H9 (cell line): ENCODE data around the gene RFT1. TPM values are rescaled to one million over a fixed set of nuclear protein-coding genes. Genes with fewer than 3 reads are reported as not detected.

Experiments used
- DNase-seq: peaks from one replicate; pipeline ENCODE4 v3.0.0-alpha.2; 2017
- H2AFZ ChIP-seq: one replicate; pipeline ENCODE4 v1.6.1; 2013; ENCODE audit warnings: mild to moderate bottlenecking, low read length, control low read depth, moderate library complexity
- H2AK5ac ChIP-seq: 2 replicates; pipeline ENCODE4 v1.6.1; 2013; ENCODE audit warnings: low read length, control low read depth, mixed read lengths; ENCODE audit not compliant: insufficient read length
- H2BK120ac ChIP-seq: one replicate; pipeline ENCODE4 v1.6.1; 2013; ENCODE audit warnings: low read depth, mild to moderate bottlenecking, low read length, control low read depth, inconsistent platforms; ENCODE audit not compliant: poor library complexity, severe bottlenecking
- H2BK12ac ChIP-seq: 2 replicates; pipeline ENCODE4 v1.6.1; 2013; ENCODE audit warnings: low read length, control low read depth, mixed read lengths, low read depth; ENCODE audit not compliant: insufficient read length
- H2BK15ac ChIP-seq: 2 replicates; pipeline ENCODE4 v1.6.1; 2013; ENCODE audit warnings: low read depth, low read length, control low read depth
- H2BK20ac ChIP-seq: one replicate; pipeline ENCODE4 v1.6.1; 2013; ENCODE audit warnings: low read depth, mild to moderate bottlenecking, low read length, control low read depth, inconsistent platforms; ENCODE audit not compliant: poor library complexity, severe bottlenecking
- H2BK5ac ChIP-seq: 2 replicates; pipeline ENCODE4 v1.6.1; 2013; ENCODE audit warnings: low read length, control low read depth, mixed read lengths; ENCODE audit not compliant: insufficient read length
- H3K14ac ChIP-seq: 2 replicates; pipeline ENCODE4 v1.6.1; 2013; ENCODE audit warnings: low read length, control low read depth; ENCODE audit not compliant: insufficient read depth
- H3K18ac ChIP-seq: 2 replicates; pipeline ENCODE4 v1.6.1; 2013; ENCODE audit warnings: low read depth, mild to moderate bottlenecking, mixed read lengths, low read length, control low read depth; ENCODE audit not compliant: insufficient read length
- H3K23ac ChIP-seq: 2 replicates; pipeline ENCODE4 v1.6.1; 2013; ENCODE audit warnings: low read length, control low read depth, mixed read lengths, low read depth; ENCODE audit not compliant: insufficient read length
- H3K23me2 ChIP-seq: 2 replicates; pipeline ENCODE4 v1.6.1; 2013; ENCODE audit warnings: low read depth, mild to moderate bottlenecking, mixed read lengths, low read length, control low read depth; ENCODE audit not compliant: insufficient read length, poor library complexity, severe bottlenecking
- H3K27ac ChIP-seq: 2 replicates; pipeline ENCODE4 v1.5.1; 2013; ENCODE audit warnings: low read length, control low read depth, mixed read lengths, low read depth; ENCODE audit not compliant: insufficient read length
- H3K27me3 ChIP-seq: 2 replicates; pipeline ENCODE4 v1.6.1; 2013; ENCODE audit warnings: low read length, control low read depth, inconsistent platforms; ENCODE audit not compliant: insufficient read depth
- H3K4ac ChIP-seq: 2 replicates; pipeline ENCODE4 v1.6.1; 2013; ENCODE audit warnings: low read depth, mild to moderate bottlenecking, control low read depth, inconsistent platforms, low read length, moderate library complexity
- H3K4me1 ChIP-seq: 2 replicates; pipeline ENCODE4 v1.6.1; 2013; ENCODE audit warnings: low read length, control low read depth, inconsistent platforms; ENCODE audit not compliant: insufficient read depth
- H3K4me2 ChIP-seq: 2 replicates; pipeline ENCODE4 v1.6.1; 2013; ENCODE audit warnings: low read length, control low read depth, mixed read lengths; ENCODE audit not compliant: insufficient read length, insufficient read depth
- H3K56ac ChIP-seq: 2 replicates; pipeline ENCODE4 v1.6.1; 2013; ENCODE audit warnings: low read depth, mild to moderate bottlenecking, mixed read lengths, low read length, control low read depth; ENCODE audit not compliant: insufficient read length
- H3K79me1 ChIP-seq: 2 replicates; pipeline ENCODE4 v1.6.1; 2013; ENCODE audit warnings: low read depth, mild to moderate bottlenecking, moderate library complexity, low read length, control low read depth, inconsistent platforms; ENCODE audit not compliant: insufficient read depth, poor library complexity, severe bottlenecking
- H3K79me2 ChIP-seq: 2 replicates; pipeline ENCODE4 v1.6.1; 2013; ENCODE audit warnings: low read length, control low read depth, inconsistent platforms; ENCODE audit not compliant: insufficient read depth
- H3K9ac ChIP-seq: 2 replicates; pipeline ENCODE4 v1.6.1; 2013; ENCODE audit warnings: low read length, control low read depth, mixed read lengths; ENCODE audit not compliant: insufficient read length; ENCODE audit errors: extremely low read depth
- H3K9me3 ChIP-seq: one replicate; pipeline ENCODE4 v1.6.1; 2013; ENCODE audit warnings: low read depth, low read length, inconsistent platforms; ENCODE audit not compliant: control insufficient read depth
- H3T11ph ChIP-seq: one replicate; pipeline ENCODE4 v1.6.1; 2013; ENCODE audit warnings: mild to moderate bottlenecking, low read length, control low read depth, inconsistent platforms
- H4K20me1 ChIP-seq: one replicate; pipeline ENCODE4 v1.6.1; 2013; ENCODE audit not compliant: control insufficient read depth, insufficient read length, insufficient read depth
- H4K5ac ChIP-seq: 2 replicates; pipeline ENCODE4 v1.6.1; 2013; ENCODE audit warnings: low read depth, mild to moderate bottlenecking, mixed read lengths, low read length, control low read depth; ENCODE audit not compliant: insufficient read length
- H4K8ac ChIP-seq: replicated peaks from 2 replicates; pipeline ENCODE4 v1.6.1; 2013; ENCODE audit warnings: low read length, control low read depth, mixed read lengths, low read depth; ENCODE audit not compliant: insufficient read length
- H4K91ac ChIP-seq: 2 replicates; pipeline ENCODE4 v1.6.1; 2013; ENCODE audit warnings: low read depth, mild to moderate bottlenecking, moderate library complexity, mixed read lengths, low read length, control low read depth; ENCODE audit not compliant: insufficient read length
- H3K27ac Mint-ChIP-seq, 3 experiments: 2 replicates in 2 of 3; 3 replicates in 1 of 3; pipeline ENCODE4 v1.8.0; 2020 to 2021; ENCODE audit warnings: mixed read lengths in 3 of 3, mild to moderate bottlenecking in 1 of 3, moderate library complexity in 1 of 3
- H3K27me3 Mint-ChIP-seq: 2 replicates; pipeline ENCODE4 v1.8.0; 2021; ENCODE audit warnings: low read depth, mild to moderate bottlenecking, moderate library complexity, mixed read lengths
- H3K36me3 Mint-ChIP-seq, 3 experiments: 2 replicates in 2 of 3; 3 replicates in 1 of 3; pipeline ENCODE4 v1.8.0; 2020 to 2021; ENCODE audit warnings: low read depth in 3 of 3, mixed read lengths in 3 of 3; ENCODE audit not compliant: insufficient read depth in 1 of 3
- H3K4me1 Mint-ChIP-seq, 2 experiments: 2 replicates each; pipeline ENCODE4 v1.8.0; 2020; ENCODE audit warnings: mixed read lengths in 2 of 2
- H3K4me3 Mint-ChIP-seq, 2 experiments: 2 replicates in 1 of 2; 3 replicates in 1 of 2; pipeline ENCODE4 v1.8.0; 2020 to 2021; ENCODE audit warnings: mild to moderate bottlenecking in 2 of 2, mixed read lengths in 2 of 2, moderate library complexity in 1 of 2
- H3K9me3 Mint-ChIP-seq, 2 experiments: 2 replicates in 1 of 2; 3 replicates in 1 of 2; pipeline ENCODE4 v1.8.0; 2020; ENCODE audit warnings: mild to moderate bottlenecking in 2 of 2, mixed read lengths in 2 of 2, moderate library complexity in 1 of 2
- CTCF ChIP-seq: fragments of 200-600 bp; sonication (generic); conservative IDR thresholded peaks from 3 replicates; pipeline ENCODE4 v1.8.0; 2021; ENCODE audit warnings: antibody characterized with exemption, mild to moderate bottlenecking
- WGBS: extraction: QIAGEN DNeasy Blood & Tissue Kit; methylation state at CpG from one replicate; pipeline ENCODE4 v1.1.7; 2013; ENCODE audit warnings: missing lambda C conversion rate, low lambda C conversion rate, mixed read lengths; ENCODE audit not compliant: insufficient read length; ENCODE audit errors: extremely low coverage; 5-methylcytosine and 5-hydroxymethylcytosine counted together
- total RNA-seq: library from RNA; stranded (reverse); gene quantifications from 2 replicates; pipeline ENCODE4 v1.2.1, GENCODE V29; 2021

The RFT1 gene
- total RNA-seq, 1 experiment from 2014 or later = 24.1 TPM

GRCh38 chr3:53168175-53168923, 38.1 kb upstream of the RFT1 start:
- H3K23me2 ChIP-seq = no peaks in the 10 kb centered on the region
- no peak overlapping the region for H4K8ac ChIP-seq
- no peak overlapping the region for H3K4ac ChIP-seq
- H3K27me3 ChIP-seq = no peaks in the 10 kb centered on the region
- H2BK20ac ChIP-seq = no peak overlapping the region
- H2BK5ac ChIP-seq = no peak overlapping the region
- Mint-ChIP-seq H3K9me3 (no peaks in the 10 kb centered on the region), H3K36me3 (no peaks in the 10 kb centered on the region; a peak in 1 of 7 replicates), H3K27ac (peak overlapping the region; percentile 27 to 94 (median 72); a peak in 6 of 7 replicates), H3K4me3 (peak overlapping the region in 1 of 2 experiments; percentile 14; a peak in 2 of 5 replicates), H3K4me1 (peaks cover 48 to 59% of the 10 kb centered on the region in 2 experiments), H3K27me3 (no peaks in the 10 kb centered on the region)
- no peak overlapping the region for H3K9ac ChIP-seq
- no peak overlapping the region for H3K18ac ChIP-seq
- H3K4me1 ChIP-seq = peaks cover 8% of the 10 kb centered on the region; the same call in 1 of the 2 replicates
- H4K5ac ChIP-seq = no peak overlapping the region
- no peak overlapping the region for H2AFZ ChIP-seq
- no peak overlapping the region for H2AK5ac ChIP-seq
- H2BK12ac ChIP-seq = no peak overlapping the region
- no peak overlapping the region for H3K56ac ChIP-seq
- no peak for TF ChIP-seq CTCF
- no peak overlapping the region for H3K23ac ChIP-seq
- peak overlapping the region; percentile 19; the same call in 1 of the 2 replicates for H3K14ac ChIP-seq
- no peak overlapping the region for H2BK15ac ChIP-seq
- no peaks in the 10 kb centered on the region for H3K79me1 ChIP-seq
- DNase-seq = no peak
- no peaks in the 10 kb centered on the region for H3K9me3 ChIP-seq
- no peak overlapping the region for H3T11ph ChIP-seq
- no peaks in the 10 kb centered on the region for H4K20me1 ChIP-seq
- no peak overlapping the region for H3K27ac ChIP-seq
- H3K79me2 ChIP-seq = no peaks in the 10 kb centered on the region; the same call in 1 of the 2 replicates
- H4K91ac ChIP-seq = no peak overlapping the region
- H2BK120ac ChIP-seq = no peak overlapping the region
- WGBS = no CpG with 5 or more reads among the region's 15 CpGs
- no peak overlapping the region for H3K4me2 ChIP-seq
